Measurements from ENCODE around the gene MDFI.

MDFI gene

DNA sequence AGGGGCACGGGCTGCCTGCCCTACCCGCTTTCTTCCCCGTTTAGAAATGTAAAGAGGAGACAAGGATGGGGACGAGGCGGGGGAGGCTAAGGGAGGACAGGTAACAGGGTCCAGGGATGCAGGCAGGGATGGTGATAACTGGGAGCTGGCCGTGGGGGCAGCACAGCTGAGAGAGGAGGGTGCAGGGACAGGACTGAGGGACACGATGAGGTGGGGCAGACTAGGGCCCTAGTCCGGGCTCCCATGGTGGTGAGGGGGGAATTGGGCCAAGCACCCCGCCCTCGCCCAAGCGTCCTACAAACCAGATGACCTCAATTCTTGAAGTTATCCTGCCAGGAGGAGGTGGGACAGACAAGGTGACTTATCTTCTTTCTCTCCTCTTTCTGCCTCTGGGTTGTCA is 44.4 kb upstream of the MDFI start:
- no peak for TF ChIP-seq ZFX (IDR thresholded peaks at IDR 0.05; ENCODE audit: borderline replicate concordance)
- TF ChIP-seq, protein P1, sequence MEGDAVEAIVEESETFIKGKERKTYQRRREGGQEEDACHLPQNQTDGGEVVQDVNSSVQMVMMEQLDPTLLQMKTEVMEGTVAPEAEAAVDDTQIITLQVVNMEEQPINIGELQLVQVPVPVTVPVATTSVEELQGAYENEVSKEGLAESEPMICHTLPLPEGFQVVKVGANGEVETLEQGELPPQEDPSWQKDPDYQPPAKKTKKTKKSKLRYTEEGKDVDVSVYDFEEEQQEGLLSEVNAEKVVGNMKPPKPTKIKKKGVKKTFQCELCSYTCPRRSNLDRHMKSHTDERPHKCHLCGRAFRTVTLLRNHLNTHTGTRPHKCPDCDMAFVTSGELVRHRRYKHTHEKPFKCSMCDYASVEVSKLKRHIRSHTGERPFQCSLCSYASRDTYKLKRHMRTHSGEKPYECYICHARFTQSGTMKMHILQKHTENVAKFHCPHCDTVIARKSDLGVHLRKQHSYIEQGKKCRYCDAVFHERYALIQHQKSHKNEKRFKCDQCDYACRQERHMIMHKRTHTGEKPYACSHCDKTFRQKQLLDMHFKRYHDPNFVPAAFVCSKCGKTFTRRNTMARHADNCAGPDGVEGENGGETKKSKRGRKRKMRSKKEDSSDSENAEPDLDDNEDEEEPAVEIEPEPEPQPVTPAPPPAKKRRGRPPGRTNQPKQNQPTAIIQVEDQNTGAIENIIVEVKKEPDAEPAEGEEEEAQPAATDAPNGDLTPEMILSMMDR (IDR thresholded peaks at IDR 0.05) = no peak
- no peak overlapping the region for H3K27ac ChIP-seq

DNA sequence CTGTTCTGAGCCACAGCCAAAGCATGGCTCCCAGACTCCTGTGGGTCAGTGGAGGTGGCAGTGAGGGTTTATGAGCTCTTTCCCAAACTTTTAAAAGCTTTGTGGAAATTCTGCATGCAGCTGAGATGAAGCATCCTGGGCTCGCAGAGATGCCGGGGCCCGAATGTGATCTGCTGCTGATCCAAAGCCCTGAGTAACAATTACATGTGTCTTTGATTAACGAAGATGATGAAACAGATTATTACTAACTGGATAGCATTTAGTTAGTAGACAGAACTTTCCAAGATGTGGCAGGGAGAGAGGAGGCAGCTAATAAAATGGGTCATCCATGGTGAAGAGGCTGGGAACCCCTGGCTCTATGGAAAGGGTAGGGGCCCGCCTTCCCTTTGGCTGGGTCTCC is 43.9 kb upstream of the MDFI start:
- H3K27ac ChIP-seq = no peak overlapping the region
- TF ChIP-seq ZFX (IDR thresholded peaks at IDR 0.05; ENCODE audit: borderline replicate concordance) = no peak
- TF ChIP-seq, protein P1 (IDR thresholded peaks at IDR 0.05) = no peak

DNA sequence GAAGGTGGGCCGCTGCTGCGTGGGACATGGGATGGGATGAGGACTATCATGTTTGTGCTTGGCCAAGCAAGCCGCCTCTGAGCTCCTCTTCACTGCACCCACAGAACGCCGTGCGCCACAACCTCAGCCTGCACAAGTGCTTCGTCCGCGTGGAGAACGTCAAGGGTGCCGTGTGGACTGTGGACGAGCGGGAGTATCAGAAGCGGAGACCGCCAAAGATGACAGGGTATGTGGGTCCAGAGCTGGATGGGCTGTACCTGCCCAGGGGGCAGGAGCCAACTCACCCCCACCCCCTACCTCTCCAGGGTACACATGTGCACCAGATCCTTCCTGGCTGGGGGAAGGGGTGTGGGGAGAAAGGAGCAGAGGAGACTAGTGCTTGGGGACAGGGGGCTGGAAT is 43.5 kb upstream of the MDFI start:
- TF ChIP-seq ZFX (IDR thresholded peaks at IDR 0.05; ENCODE audit: borderline replicate concordance) = no peak
- TF ChIP-seq, protein P1 (IDR thresholded peaks at IDR 0.05) = no peak
- no peak overlapping the region for H3K27ac ChIP-seq

DNA sequence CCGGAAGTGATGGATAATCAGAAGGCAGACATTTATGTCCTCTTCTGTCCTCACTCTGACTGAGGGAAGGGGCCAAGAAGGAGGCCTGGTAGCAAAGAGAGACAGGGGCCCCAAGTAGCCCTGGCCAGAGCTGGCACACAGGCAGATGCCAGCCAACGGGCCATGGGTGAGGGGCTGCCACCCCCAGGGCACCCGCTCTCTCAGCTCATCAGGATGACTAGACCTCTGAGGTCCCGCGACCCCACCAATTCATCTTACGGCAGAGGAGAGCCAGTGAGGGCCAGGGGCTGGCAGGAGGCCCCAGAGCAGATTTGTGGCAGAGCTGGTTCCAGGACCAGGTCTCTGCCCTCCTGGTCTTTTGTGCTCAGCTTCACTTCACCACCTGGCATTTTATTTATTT is 43.1 kb upstream of the MDFI start:
- H3K27ac ChIP-seq = no peak overlapping the region
- TF ChIP-seq, protein P1 (IDR thresholded peaks at IDR 0.05) = no peak
- TF ChIP-seq ZFX (IDR thresholded peaks at IDR 0.05; ENCODE audit: borderline replicate concordance) = no peak

DNA sequence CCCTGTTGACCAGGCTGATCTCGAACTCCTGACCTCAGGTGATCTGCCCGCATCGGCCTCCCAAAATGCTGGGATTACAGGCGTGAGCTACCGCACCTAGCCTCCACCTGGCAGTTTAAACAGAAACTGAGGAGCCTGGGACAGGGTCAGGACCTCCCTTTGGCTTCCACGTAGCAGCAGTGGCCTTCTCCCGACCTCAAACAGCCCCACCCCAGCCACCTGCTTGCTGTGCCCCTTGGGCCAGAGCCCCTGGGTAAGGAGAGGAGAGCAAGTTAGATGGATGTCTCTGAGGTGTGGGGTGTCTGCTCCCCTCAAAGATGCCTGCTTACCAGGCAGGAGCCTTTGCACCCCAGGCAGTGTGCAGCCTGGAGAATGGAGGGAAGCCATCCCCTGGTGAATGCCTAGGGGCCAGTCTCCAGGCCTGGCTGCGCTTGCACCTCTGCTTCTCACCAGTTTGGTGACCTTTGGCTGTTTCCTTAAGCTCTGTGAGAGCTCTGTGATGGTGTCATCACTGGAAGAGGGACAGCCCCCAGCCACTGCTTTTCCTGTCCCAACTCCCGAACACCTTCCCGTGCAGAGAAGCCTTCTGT is 42.1 kb upstream of the MDFI start:
- no peak for TF ChIP-seq ZFX (IDR thresholded peaks at IDR 0.05; ENCODE audit: borderline replicate concordance)
- TF ChIP-seq, protein P1 (IDR thresholded peaks at IDR 0.05) = no peak
- H3K27ac ChIP-seq = no peak overlapping the region

DNA sequence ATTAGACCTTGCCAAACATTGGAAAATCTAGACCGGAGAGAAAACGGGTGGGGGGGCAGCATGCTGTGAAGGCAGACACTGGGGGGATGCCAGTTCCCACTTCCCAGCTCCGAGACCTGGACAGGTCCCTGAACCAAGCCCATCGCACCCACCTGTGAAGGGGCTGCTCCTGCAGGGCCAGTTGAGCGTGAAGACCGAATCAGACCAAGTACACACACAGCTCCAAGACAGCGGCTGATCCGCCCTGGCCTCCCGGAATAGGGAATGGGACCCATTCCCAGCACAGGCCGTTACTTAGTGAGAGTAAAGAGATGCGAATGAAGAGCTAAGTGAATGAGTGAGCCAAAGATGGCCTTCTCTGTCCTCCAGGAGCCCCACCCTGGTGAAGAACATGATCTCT is 41.5 kb upstream of the MDFI start:
- no peak for TF ChIP-seq ZFX (IDR thresholded peaks at IDR 0.05; ENCODE audit: borderline replicate concordance)
- TF ChIP-seq, protein P1 (IDR thresholded peaks at IDR 0.05) = no peak
- H3K27ac ChIP-seq = no peak overlapping the region

DNA sequence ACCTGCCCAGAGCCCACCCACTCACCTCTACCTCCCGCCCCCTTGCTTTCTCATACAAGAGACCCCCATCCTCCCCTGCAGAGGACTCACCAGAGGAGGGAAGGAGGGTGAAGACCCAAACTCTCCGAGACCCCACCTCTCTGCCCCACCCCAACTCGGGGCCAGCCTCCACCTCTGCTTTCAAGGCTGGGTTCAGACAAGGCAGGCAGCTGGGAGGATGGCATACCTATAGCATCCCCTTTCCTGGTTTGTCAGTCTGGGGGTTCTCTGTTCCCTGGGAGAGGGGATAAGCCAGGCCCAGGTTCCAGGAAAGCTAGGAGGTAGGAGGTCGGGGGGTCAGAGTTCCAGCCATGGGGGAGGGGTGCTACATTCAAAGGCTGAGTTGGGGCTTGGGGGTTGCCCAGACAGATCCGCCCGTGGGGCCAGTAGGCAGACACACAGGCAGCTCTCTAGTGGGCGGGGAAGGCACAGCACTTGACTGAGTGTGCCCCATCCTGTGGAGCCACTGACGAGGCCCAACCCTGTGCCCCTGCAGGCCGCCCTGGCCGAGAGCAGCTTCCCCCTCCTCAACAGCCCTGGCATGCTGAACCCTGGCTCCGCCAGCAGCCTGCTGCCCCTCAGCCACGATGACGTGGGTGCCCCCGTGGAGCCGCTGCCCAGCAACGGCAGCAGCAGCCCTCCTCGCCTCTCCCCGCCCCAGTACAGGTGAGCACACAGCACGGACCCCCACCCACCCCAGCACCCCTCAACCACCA is 40.8 kb upstream of the MDFI start:
- TF ChIP-seq, protein P1 (IDR thresholded peaks at IDR 0.05) = no peak
- no peak for TF ChIP-seq ZFX (IDR thresholded peaks at IDR 0.05; ENCODE audit: borderline replicate concordance)

More for the DNA sequence above, 40.8 kb upstream of the MDFI start:
- no peak overlapping the region for H3K27ac ChIP-seq
